GM12864 (cell line): Measurements from ENCODE around the gene DROSHA.

Experiments
- DNase-seq: peaks from one replicate; pipeline ENCODE4 v3.0.0-alpha.2; 2011; ENCODE audit warnings: low read depth
- H3K4me3 ChIP-seq: 2 replicates; pipeline ENCODE4 v1.5.1; 2011; ENCODE audit warnings: mild to moderate bottlenecking, low read depth, low read length, control low read depth
- CTCF ChIP-seq: IDR thresholded peaks from 2 replicates; pipeline ENCODE4 v1.5.1; 2011; ENCODE audit warnings: low read depth, mild to moderate bottlenecking, moderate library complexity, low read length, control low read depth, inconsistent platforms; ENCODE audit errors: missing control alignments

Gene DROSHA

GRCh38 chr5:31463351-31463750 lies 68.5 kb downstream of the DROSHA start:
- no peak overlapping the region for H3K4me3 ChIP-seq
- no peak for TF ChIP-seq CTCF

GRCh38 chr5:31459594-31459993 lies 72.3 kb downstream of the DROSHA start:
- no peak for TF ChIP-seq CTCF
- DNase-seq: no peak
- H3K4me3 ChIP-seq: no peak overlapping the region

More at GRCh38 chr5:31463351-31463750, 68.5 kb downstream of the DROSHA start:
- DNase-seq: no peak

- H3K4me3 ChIP-seq: no peak overlapping the region
- no peak for DNase-seq
- TF ChIP-seq CTCF: no peak
These were observed 76.7 kb downstream of the DROSHA start for GRCh38 chr5:31455172-31455571.

- no peak for TF ChIP-seq CTCF
- DNase-seq: no peak
- H3K4me3 ChIP-seq: no peak overlapping the region
These were observed 78.4 kb downstream of the DROSHA start for GRCh38 chr5:31453522-31453921.

- no peak overlapping the region for H3K4me3 ChIP-seq
- TF ChIP-seq CTCF: no peak
- DNase-seq: no peak
These were observed 79.6 kb downstream of the DROSHA start for GRCh38 chr5:31452314-31452713.

GRCh38 chr5:31449962-31450361 lies 81.9 kb downstream of the DROSHA start:
- no peak for DNase-seq
- TF ChIP-seq CTCF: no peak
- no peak overlapping the region for H3K4me3 ChIP-seq

- H3K4me3 ChIP-seq: no peak overlapping the region
- TF ChIP-seq CTCF: no peak
- DNase-seq: no peak
These were observed 82.7 kb downstream of the DROSHA start for GRCh38 chr5:31449174-31449573.
